Activated T-cell treated with anti-CD3 and anti-CD28 coated beads for 48 hours (primary cell): Measurements from ENCODE around the gene CIC.
"Not testable (repeated sequence)": the region's sequence is repeated elsewhere in the genome, so short reads cannot be mapped to it uniquely, and the experiment has no call there.

Source experiments
- DNase-seq: peaks from one replicate; pipeline ENCODE4 v3.0.0-alpha.2; 2020; ENCODE audit warnings: low read depth

Gene CIC

GRCh38 chr19:42333975-42334696, 65.1 kb downstream of the CIC start:
- DNase-seq, result no peak

GRCh38 chr19:42334697-42335373, 65.8 kb downstream of the CIC start:
- no peak for DNase-seq

GRCh38 chr19:42335374-42335936, 66.4 kb downstream of the CIC start:
- DNase-seq, result no peak

- no peak for DNase-seq
Measured at GRCh38 chr19:42335971-42336370, 66.9 kb downstream of the CIC start.

- not testable (repeated sequence) for DNase-seq
Measured at GRCh38 chr19:42339126-42339860, 70.2 kb downstream of the CIC start.

- DNase-seq, result not testable (repeated sequence)
Measured at GRCh38 chr19:42339922-42340321, 70.9 kb downstream of the CIC start.

- DNase-seq, result no peak
Measured at GRCh38 chr19:42343344-42344110, 74.5 kb downstream of the CIC start.

GRCh38 chr19:42344336-42344893, 75.4 kb downstream of the CIC start:
- DNase-seq, result no peak
